Measurements from ENCODE around the gene ZSCAN23.
A peak's percentile ranks its signal among the peaks of the same experiment; 100 is the strongest.

Gene ZSCAN23

DNA sequence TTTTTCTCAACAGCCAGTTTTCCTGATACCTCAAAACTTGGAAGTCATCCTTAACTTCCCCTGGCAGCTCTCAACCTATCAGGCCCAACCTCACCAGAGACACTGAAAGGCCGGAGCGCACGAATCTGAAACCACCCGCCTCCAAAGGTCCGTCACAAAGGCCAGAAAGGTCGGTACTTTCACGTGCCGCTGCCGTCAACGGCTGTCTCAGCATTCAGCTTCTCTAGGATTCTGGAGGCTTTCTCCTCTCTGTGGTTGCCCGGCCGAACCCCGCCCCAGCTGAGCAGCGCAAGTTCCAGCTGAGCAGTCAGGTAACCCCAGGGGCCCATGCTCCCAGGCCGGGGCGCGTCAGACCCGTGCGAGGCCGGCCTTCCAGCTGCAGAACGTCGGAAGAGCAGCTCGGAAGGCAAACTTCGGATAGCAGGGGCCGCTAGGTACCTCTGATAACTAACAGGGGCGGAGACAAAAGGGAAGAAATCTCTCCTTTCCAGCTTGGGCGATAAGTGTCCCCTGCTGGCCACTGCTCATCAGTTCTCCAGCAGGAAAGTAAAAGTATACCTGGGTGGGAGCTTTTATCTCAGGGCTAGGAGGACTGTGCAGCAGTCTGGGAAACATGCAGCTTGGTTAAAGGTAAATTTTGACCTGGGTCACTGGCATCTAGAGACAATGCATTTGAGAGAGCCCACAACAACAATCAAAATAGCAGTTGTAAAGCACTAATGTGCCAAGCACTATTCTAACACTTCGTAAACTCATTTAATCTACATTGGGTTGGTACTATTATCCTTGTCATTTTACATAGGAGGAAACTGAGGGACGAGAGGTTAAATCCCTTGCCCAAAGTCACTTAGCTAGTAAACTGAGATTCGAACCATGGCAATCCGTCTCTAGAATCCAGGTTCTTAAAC is 59.8 kb downstream of the ZSCAN23 start:
- FAIRE-seq (no peak), DNase-seq (ENCODE audit: low spot score) (peak; percentile 72)
